HG02763 (cell line): Measurements from ENCODE around the gene CCDC137.
"Not testable (repeated sequence)": the region's sequence is repeated elsewhere in the genome, so short reads cannot be mapped to it uniquely, and the experiment has no call there.

Source experiments
- ATAC-seq: cut with Tn5 transposase; IDR thresholded peaks from one replicate; pipeline ENCODE4 v1.9.1; 2021; ENCODE audit warnings: mild to moderate bottlenecking, moderate library complexity; ENCODE audit not compliant: unreplicated experiment

Gene CCDC137

DNA sequence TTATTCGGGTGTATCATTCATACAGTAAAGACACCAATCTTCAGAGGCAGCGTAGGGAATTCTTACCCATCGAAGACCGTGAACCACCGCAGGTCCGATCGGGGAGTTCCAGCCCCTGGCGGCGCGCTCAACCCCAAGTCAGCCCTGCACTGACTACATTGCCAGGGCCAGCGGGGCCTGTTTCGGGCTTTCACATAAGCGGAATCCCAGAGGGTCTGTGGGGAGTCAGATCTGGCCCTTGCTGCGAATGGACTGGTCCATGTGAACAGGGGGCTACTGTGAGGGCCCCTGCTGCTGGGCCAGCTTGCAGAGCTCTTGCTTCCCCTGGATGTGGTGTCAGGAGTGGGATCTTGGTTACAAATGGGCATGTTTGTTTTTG lies 17.8 kb upstream of the CCDC137 start:
- no peak for ATAC-seq

DNA sequence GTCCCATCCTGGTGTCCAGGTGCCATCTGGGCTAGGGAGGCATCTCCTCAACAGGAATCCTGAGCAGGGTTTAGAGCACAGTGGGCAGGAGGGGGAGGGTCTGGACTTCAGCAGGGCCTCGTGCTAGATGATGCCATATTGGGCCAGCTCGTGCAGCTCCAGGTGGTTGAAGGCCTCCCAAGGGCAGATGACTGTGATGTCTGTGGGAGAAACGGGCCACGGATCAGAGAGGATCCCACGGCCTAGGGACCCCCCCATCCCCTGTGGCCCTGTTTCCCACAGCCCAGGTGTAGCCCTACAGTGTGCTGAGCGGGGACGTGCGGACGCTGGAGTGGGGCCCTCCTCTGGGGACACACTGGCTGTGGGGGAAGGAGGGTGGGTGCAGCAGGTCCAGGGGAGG lies 15.6 kb upstream of the CCDC137 start:
- no peak for ATAC-seq

GRCh38 chr17:81651692-81652091 lies 14.8 kb upstream of the CCDC137 start:
- no peak for ATAC-seq

DNA sequence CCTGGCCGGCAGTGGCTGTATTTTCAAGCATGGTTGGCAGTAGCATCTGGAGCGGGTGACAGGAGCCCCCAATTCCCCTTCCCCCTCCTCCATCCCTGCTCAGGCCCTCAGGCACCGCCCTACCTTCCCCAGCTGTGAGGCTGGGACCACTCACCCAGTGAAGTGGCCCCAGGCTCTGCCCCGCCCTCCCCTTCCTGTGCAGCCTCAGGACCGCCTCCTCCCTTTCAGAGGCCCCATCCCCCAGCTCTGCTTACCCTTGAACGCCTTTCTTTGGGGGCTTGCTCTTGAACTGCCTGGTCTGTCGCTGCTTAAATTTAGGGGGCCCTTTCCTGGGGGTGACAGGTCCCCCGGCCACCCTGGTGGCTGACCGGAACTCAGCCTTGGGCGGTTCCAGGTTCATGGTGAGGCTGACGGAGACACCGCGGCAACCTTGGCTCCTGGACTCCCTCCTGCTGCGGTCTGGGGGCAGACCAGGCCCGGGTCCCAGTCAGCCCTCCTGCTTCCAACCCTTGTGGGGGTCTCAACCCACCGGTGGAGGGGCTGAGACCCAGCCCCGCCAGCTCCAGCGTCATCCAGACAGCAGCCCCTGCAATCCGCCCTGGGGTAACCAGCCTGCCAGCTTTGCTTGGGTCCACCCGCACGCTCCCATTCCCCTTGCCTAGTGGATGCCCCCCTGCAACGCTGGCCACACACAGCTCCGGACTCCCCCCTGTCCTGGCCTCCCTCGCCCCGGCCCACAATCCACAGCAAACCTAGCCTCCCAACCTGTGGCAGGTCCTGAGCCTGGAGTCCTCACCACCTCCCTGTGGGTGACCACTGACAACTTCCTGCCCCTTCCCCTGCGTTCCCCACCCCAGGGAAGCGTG lies 13.4 kb upstream of the CCDC137 start:
- no peak for ATAC-seq

DNA sequence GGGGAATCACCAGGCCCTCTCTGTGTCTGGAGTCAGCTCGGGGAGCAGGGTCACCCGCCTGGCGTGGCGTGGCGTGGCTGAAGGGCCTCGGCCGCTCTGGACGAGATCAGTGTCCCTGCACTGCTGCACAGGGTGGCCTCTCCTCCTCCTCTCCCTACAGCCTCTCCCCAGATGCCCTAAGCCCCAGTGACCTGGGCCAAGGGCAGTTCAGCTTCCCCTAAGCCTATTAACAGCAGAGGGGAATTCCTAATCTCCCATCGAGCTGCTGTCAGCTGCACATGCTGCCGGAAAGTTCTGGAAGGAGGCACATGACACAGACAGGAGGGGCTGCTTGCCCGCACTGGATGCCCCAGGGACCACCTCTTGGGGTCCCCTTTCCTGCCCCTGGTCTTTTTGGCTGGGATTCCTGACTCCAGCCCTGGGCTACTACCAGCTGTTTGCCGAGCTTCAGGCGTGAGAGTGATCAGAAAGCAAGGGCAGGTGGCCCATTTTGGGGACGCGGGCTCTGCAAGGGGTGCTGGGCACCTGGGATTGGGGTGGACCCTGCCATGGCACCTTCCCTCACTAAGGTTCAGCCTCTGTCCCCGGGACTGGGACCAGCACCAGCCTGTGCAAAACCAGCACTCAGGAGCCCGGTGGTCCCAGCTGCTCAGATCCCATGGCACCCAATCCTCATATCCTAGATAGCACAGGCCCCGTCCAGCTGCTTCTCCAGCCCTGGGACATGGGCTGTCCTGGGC lies 11.0 kb upstream of the CCDC137 start:
- no peak for ATAC-seq

GRCh38 chr17:81656118-81656743 lies 10.3 kb upstream of the CCDC137 start, which contains the start of gene PDE6G:
Gene PDE6G, minus strand, starts transcription at chr17:81656542. Its CDS starts 3,237 bp downstream, at chr17:81653305.
- no peak for ATAC-seq

DNA sequence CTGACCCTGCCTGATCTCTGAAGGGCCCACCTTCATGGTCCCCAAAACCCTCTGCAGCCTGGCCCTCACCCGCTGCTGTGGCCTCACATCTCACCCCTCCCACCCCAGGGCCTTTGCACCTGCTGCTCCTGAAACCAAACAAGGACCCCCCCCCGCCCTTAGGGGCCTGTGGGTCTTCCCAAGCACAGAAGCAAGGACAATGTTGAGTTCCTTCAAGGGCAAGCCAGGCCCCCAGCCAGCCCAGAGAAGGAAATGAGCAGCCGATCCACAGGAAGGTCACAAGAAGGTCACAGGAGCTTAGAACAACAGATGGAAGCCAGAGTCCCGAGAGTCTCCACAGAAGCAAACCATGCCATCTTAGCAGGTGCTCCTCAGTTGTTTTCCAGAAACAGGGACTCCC lies 9.7 kb upstream of the CCDC137 start:
- no peak for ATAC-seq

DNA sequence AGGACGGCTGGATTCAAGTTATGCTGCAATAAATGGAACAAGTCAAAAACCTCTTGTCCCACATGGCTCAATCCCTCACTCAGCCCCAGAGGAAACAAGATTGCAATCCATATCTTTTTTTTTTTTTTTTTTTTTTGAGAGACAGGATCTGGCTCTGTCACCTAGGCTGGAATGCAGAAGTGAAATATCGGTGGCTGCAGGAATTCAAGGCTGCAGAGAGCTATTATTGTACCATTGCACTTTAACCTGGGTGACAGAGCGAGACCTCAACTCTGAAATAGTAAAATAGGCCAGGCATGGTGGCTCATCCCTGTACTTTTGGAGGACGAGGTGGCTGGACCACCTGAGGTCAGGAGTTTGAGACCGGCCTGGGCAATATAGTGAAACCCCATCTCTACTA lies 7.5 kb upstream of the CCDC137 start:
- ATAC-seq: no peak

DNA sequence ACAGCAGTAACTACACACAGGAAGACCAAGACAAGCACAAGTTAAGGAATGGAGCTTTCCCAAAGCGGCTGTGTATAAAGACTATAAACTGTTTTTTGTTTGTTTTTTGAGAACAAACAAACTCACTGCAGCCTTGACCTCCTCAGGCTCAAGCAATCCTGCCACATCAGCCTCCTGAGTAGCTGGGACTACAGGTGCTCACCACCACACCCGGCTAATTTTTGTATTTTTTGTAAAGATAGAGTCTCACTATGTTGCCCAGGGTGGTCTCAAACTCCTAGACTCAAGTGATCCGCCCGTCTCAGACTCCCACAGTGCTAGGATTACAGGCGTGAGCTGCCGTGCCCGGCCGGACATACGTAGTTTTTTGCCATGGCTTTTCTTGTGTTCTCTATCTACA lies 6.1 kb upstream of the CCDC137 start:
- ATAC-seq: no peak

DNA sequence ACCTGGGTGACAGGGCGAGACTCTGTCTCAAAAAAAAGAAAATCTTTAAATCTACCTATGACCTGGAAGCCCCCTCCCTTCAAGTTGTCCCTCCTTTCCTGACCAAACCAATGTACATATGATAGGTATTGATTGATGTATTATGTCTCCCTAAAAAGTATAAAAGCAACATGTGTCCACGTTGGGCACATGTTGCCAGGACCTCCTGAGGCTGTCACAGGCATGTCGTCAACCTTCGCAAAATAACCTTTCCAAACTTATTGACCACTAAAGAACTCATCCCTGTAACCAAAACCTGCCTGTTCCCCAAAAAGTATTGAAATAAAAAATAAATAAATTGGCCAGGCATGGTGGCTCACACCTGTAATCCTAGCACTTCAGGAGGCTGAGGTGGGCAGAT lies 4.5 kb upstream of the CCDC137 start:
- ATAC-seq: no peak

GRCh38 chr17:81664051-81664470 lies 2.5 kb upstream of the CCDC137 start:
- ATAC-seq: no peak

DNA sequence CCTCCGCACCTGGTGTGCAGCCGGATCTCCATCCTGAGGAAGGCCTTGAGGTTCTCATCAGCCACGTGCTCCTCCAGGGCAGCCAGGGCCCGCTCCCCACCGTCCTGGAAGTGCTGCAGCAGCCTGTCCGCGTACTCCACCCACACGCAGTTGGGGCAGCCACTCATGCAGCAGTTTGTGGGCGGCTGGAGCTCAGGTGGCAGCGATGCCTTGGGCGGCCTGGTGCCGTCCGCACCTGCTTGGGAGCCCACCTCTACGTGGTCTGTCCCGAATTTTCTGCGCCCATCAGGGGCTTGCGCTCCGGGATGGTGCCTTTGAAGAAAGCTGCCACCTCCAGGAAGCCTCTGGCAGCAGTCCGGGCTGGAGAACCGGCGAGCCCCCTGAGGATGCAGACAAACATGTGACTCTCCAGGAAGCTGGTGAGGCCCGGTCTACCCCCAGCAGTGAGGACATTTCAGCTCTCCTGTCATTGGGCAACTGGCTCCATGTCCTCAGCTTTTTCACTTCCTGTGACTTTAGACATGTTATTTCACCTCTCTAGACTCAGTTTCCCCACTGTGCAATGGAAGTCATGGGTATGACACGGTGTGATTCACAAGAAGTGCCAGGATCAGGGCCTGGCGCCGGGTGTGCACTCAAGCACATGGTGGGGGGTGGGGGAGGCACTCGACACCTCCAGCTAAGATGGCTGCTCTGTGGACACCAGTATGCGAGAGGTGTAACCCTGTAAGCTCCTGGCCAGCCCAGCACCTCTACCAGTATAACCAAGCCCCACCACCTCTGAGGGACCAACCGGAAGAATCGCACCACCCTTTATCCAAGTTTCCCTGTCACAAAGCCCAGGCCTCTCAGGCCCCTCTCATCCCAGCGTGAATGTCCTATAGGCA lies 1.1 kb upstream of the CCDC137 start:
- ATAC-seq: no peak

- no peak for ATAC-seq
Observed at GRCh38 chr17:81666092-81666341, 520 bp upstream of the CCDC137 start.

GRCh38 chr17:81667754-81668153 lies 1.2 kb downstream of the CCDC137 start:
- ATAC-seq: no peak

DNA sequence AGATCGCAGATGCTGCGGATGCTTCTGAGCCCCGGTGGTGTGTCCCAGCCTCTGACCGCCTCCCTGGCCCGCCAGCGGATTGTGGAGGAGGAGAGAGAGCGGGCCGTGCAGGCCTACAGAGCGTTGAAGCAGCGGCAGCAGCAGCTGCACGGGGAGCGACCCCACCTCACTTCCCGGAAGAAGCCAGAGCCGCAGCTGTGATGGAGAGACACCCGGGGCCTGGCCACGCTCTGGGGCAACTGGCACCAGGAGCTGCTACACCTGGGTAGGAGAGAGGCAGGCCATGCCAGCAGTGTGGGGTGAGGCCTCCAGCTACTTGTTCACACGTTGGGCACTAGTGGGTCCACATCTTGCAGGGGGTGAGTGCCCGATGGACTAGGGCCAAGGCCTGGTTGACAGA lies 6.0 kb downstream of the CCDC137 start:
- no peak for ATAC-seq

GRCh38 chr17:81672954-81673353 lies 6.4 kb downstream of the CCDC137 start:
- ATAC-seq: no peak

DNA sequence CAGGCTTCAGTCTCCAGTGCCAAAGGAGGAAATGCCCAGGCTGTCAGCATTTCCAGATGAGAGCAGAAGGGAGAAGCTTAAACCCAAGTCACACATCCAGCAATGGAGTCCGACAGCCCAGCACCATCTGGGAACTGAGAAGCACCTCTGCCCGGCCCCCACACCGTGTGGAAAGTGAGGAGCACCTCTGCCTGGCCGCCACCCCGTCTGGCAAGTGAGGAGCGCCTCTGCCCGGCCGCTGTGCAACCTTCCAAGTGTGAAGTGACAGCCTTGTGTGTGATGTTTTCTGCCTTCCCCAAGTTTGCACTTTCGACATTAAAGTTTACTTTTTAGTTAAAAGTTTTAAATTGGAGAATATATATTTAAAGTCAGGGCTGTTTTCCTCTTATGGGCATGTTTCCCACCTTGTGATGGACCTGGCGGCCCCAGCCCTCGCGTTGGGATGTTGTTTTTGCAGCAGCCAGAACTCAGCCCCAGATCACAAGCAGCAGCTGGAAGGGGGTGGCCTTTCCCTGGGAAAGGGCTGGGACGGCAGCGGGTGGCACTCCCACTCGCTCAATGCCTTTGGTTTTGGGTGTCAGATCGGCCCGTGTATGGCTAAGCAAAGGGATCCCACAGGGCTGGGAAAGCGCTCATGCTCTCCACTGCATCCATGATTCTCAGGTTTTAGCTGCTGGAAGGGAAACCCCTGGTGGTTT lies 7.2 kb downstream of the CCDC137 start:
- no peak for ATAC-seq

DNA sequence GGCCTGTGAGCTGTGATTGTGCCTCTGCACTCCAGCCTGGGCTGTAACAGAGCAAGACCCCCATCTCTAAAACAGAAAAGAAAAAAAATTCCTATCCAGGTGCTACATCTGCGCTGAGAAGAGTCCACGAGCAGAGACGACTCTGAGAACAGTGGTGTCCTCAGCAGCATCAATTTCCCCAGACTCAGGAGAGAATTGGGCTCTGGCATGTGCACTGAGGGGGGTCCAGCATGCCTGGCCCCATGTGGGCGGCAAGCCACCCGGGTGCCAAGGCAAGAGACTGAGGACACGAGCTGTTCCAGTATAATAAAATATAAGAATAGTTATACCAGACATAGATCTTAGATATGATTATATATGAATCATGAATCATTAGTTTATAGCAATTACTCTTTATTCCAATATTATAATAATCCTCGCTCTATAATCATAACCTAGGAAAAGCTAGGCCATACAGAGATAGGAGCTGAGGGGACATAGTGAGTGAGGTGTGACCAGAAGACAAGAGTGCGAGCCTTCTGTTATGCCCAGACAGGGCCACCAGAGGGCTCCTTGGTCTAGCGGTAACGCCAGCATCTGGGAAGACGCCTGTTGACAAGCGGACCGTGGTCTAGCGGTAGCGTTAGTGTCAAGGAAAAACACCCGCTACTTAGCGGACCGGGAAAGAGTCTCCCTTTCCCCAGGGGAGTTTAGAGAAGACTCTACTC lies 9.1 kb downstream of the CCDC137 start:
- not testable (repeated sequence) for ATAC-seq

DNA sequence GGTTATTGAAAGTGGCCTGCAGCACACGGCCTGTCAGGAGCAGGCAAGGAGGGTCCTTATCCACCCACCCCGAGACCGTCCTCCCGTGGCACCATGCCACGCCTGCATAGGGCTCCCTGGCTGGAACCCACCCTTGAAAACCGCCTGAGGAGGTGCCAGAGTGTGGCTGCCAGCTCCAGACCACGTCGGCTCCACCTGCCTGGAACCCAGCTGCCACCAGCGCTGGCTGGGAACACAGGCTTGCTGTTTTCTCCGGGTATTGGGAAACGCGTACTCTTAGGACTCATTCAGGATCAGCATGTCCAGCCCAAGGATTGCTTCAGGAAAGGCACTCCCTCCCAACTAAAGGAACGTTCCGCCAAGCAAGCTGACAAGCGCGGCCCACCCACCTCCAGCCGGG lies 10.4 kb downstream of the CCDC137 start:
- ATAC-seq: no peak

DNA sequence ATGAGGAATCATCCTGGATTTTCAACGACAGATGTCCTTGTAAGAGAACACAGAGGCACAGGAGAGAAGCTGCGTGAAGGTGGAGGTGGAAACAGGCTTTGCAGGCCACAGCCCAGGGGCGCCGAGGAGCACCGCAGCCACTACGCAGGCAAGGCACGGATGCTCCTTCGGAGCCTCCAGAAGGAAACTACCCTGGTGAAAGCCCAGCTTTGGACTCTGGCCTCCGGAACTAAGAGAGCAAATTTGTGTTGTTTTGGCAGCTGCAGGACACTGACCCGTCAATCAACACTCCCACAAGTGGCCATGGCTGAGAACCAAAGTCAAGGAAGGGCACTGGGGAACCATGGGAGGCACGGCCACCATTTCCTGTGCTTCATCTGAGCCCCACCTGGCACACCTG lies 13.6 kb downstream of the CCDC137 start:
- no peak for ATAC-seq
